Ovary (tissue), 3 donors: Measurements from ENCODE around the gene PRDX3.

Experiments used
- EP300 ChIP-seq: sonication (generic); formaldehyde crosslinking; IDR thresholded peaks from one replicate; pipeline ENCODE4 v1.6.1; 2017; ENCODE audit warnings: antibody characterized with exemption
- POLR2A ChIP-seq: fragments of 450-650 bp; IDR thresholded peaks from one replicate; pipeline ENCODE4 v1.6.1; 2017; ENCODE audit warnings: antibody characterized with exemption, mild to moderate bottlenecking, moderate library complexity
- TF ChIP-seq, protein P1 (sequence below), 3 donors: fragments of 450-650 bp in 2 of 3; fragments of 200-600 bp in 1 of 3; IDR thresholded peaks; one replicate each; pipeline versions ENCODE4 v1.5.1 to v1.8.0; 2016 to 2022; ENCODE audit warnings: antibody characterized with exemption in 3 of 3, mild to moderate bottlenecking in 1 of 3
- donor health status: DM: no; HTN: no; CAD: no.

DNA sequence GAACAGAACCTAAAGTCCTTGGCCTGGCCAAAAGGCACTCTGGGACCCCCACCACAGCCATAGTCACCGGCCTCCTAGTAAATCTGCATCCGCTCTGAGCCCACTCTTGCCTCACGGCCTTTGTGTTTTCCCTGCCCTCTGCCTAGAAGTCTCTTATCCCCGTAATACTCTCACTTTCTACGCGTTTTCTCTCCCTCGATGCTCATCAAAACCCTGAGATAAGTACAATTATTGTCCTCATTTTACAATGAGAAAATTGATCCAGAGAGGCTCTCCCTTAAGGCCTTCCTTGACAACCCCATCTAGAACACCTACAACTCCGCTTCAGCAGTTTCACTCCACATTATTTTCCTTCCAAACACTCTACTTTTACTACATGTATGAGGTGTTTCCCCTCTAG lies 11.6 kb downstream of the PRDX3 start:
- TF ChIP-seq, protein P1, sequence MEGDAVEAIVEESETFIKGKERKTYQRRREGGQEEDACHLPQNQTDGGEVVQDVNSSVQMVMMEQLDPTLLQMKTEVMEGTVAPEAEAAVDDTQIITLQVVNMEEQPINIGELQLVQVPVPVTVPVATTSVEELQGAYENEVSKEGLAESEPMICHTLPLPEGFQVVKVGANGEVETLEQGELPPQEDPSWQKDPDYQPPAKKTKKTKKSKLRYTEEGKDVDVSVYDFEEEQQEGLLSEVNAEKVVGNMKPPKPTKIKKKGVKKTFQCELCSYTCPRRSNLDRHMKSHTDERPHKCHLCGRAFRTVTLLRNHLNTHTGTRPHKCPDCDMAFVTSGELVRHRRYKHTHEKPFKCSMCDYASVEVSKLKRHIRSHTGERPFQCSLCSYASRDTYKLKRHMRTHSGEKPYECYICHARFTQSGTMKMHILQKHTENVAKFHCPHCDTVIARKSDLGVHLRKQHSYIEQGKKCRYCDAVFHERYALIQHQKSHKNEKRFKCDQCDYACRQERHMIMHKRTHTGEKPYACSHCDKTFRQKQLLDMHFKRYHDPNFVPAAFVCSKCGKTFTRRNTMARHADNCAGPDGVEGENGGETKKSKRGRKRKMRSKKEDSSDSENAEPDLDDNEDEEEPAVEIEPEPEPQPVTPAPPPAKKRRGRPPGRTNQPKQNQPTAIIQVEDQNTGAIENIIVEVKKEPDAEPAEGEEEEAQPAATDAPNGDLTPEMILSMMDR (IDR thresholded peaks at IDR 0.05), result no peak
- TF ChIP-seq POLR2A (no peak), EP300 (no peak)
